GM12874 (cell line): ENCODE data around the gene IL17REL.

Experiments used
- CTCF ChIP-seq: IDR thresholded peaks from 2 replicates; pipeline ENCODE4 v1.5.1; 2011; ENCODE audit warnings: low read depth, mild to moderate bottlenecking, control low read depth, low read length, moderate library complexity; ENCODE audit not compliant: insufficient read depth

The IL17REL gene

GRCh38 chr22:50009765-50010675 lies 2.5 kb downstream of the IL17REL start:
- no peak for TF ChIP-seq CTCF

GRCh38 chr22:50009251-50009650 lies 3.3 kb downstream of the IL17REL start:
- TF ChIP-seq CTCF = no peak

GRCh38 chr22:50008151-50009040 lies 4.2 kb downstream of the IL17REL start:
- TF ChIP-seq CTCF = no peak

- TF ChIP-seq CTCF = no peak
Measured at GRCh38 chr22:50007057-50007511, 5.5 kb downstream of the IL17REL start.

- no peak for TF ChIP-seq CTCF
Measured at GRCh38 chr22:50004918-50005317, 7.6 kb downstream of the IL17REL start.

- no peak for TF ChIP-seq CTCF
Measured at GRCh38 chr22:50002791-50003190, 9.8 kb downstream of the IL17REL start.

- TF ChIP-seq CTCF = no peak
Measured at GRCh38 chr22:50001388-50002231, 11.0 kb downstream of the IL17REL start.
